GM13976 (cell line): ENCODE results near the gene TRIM52.

Source experiments
- DNase-seq: peaks from one replicate; pipeline ENCODE4 v3.0.0; 2012; ENCODE audit warnings: low spot score
- in situ Hi-C: fragments of 300-500 bp; cut with MboI; formaldehyde crosslinking; loops from one replicate; pipeline ENCODE4 v1.12.0; 2022; ENCODE audit warnings: low sequenced_read_pairs, mixed read lengths, inconsistent platforms; ENCODE audit not compliant: unreplicated experiment
- TF ChIP-seq, protein P1 (sequence below): IDR thresholded peaks from 2 replicates; pipeline ENCODE4 v1.5.1; 2012; ENCODE audit warnings: borderline replicate concordance, mild to moderate bottlenecking; ENCODE audit not compliant: insufficient read depth; ENCODE audit errors: extremely low read depth, missing control alignments, control extremely low read depth

TRIM52 gene

DNA sequence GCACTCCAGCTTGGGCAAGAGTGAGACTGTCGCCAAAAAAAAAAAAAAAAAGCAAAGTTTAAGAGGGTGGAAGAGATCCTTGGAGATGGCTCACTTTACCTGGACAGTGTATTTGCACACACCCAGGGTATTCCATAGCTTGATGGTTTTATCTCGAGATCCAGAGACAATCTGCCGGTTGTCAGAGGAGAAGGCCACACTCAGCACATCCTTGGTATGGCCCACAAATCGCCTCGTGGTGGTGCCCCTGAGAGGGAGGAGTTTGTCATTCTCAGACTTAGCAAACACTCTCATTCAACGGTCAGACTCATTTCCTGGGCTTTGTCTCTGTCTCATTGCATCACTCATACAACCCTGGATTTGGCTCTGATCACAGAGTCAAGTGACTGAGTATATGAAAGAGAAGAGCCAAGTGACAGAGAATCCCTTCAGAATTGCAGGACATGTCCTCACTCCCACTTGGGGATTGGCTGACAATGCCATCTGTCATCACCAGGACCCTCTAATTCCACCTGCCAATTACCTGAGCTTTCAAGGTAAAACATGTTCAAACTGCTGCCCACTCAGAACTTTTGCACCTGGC is 19.5 kb downstream of the TRIM52 start:
- peak; percentile 41 for DNase-seq
- TF ChIP-seq, protein P1, sequence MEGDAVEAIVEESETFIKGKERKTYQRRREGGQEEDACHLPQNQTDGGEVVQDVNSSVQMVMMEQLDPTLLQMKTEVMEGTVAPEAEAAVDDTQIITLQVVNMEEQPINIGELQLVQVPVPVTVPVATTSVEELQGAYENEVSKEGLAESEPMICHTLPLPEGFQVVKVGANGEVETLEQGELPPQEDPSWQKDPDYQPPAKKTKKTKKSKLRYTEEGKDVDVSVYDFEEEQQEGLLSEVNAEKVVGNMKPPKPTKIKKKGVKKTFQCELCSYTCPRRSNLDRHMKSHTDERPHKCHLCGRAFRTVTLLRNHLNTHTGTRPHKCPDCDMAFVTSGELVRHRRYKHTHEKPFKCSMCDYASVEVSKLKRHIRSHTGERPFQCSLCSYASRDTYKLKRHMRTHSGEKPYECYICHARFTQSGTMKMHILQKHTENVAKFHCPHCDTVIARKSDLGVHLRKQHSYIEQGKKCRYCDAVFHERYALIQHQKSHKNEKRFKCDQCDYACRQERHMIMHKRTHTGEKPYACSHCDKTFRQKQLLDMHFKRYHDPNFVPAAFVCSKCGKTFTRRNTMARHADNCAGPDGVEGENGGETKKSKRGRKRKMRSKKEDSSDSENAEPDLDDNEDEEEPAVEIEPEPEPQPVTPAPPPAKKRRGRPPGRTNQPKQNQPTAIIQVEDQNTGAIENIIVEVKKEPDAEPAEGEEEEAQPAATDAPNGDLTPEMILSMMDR, result no peak
- in situ Hi-C loops, result no loop called here

DNA sequence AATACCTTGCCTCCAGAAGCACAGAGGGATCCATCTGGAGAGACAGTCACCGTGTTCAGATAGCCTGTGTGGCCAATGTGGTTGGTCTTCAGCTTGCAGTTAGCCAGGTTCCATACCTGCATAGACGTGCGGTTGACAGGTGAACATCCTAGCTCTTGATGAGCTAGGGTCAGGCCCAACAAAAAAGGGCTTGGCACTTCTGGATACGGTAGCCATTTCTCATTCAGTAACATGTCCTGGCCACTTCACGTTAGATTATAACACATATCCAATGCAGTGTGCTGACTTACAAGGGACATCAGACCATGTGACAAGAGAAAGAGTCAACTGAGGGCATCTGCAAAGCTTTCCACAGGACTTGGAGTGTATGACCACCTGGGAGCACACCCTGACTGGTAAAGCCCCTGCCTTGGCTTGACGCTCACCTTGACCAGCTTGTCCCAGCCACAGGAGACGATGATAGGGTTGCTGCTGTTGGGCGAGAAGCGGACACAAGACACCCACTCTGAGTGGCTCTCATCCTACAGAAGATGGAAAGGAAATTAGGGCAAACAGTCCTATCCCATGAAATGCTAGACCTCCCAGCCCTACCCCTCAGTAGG is 21.8 kb downstream of the TRIM52 start:
- no peak for DNase-seq
- in situ Hi-C loops, result no loop called here
- TF ChIP-seq, protein P1, result no peak

DNA sequence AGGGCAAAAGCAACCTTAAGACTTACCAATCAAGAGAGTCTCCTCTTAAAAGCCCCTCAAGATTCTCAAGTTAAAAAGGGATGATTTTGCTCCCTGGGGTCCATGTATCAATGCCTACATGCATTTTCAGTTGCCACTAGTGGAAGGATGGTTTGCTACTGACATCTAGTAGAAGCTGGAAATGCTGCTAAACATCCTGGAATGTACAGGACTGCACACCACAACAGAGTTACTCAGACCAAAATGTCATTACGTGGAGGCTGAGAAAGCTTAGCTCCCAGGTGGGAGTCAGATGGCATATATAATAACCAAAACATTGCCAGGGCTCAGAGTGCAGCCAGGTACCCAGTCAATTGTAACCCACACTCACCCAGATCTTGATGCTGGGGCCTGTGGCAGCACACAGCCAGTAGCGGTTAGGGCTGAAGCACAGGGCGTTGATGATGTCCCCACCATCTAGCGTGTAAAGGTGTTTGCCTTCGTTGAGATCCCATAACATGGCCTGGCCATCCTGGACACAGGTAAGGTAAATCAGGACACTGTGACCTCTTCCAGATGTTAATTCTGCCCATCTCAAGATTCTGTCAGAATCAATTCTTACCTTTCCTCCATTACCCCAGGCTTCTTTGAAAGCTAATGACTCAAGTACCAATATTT is 23.1 kb downstream of the TRIM52 start:
- no peak for DNase-seq
- TF ChIP-seq, protein P1, result no peak
- in situ Hi-C loops, result no loop called here

DNA sequence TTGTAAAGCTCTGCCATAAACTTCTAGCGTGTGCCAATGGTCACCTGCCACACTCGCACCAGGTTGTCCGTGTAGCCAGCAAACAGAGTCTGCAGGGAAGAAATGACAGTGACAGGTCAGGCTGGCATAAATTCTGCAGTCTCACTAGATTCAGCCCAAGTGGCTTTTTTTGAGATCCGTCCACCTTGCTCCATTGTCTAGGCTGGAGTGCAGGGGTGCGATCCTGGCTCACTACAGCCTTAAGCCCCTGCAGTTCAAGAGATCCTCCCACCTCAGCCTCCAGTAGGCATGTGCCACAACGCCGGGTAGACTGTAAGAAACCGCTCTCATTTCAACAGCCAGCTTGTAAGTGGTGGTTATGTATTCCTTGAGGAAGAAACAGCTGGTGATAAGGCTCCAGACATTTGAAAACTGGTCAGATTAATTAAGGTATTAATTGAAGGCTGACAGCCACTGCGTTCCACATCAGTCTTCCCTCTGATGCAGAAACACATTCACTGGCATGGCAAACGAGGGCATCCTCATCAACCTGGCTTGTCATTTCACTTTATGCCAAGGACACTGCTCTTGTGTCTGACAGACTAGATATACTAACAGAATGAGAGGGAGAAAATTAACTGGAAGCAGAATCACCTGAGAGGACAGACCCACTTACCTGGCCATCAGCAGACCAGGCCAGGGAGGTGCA is 23.8 kb downstream of the TRIM52 start:
- TF ChIP-seq, protein P1, result no peak
- in situ Hi-C loops, result no loop called here

DNA sequence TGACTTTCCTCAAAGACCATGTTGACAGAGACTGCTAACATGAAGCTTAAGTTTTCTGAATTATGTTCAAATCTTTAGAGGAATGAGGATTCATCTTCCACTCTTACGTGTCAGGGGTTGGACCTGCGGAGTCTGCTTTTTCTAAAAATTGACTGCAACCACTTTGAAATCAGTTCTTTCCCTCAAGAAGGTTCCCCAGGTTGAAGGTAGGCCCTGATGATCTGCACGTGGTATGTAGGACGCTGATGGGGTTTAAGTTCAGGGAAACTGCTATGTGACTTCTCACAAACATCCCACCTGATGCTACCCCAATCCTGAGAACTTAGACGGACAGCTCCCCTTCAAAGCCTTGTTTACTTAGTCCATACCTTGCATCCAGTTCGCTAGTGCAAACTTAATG is 24.5 kb downstream of the TRIM52 start:
- TF ChIP-seq, protein P1, result no peak

More for the DNA sequence above, 23.8 kb downstream of the TRIM52 start:
- DNase-seq, result no peak

DNA sequence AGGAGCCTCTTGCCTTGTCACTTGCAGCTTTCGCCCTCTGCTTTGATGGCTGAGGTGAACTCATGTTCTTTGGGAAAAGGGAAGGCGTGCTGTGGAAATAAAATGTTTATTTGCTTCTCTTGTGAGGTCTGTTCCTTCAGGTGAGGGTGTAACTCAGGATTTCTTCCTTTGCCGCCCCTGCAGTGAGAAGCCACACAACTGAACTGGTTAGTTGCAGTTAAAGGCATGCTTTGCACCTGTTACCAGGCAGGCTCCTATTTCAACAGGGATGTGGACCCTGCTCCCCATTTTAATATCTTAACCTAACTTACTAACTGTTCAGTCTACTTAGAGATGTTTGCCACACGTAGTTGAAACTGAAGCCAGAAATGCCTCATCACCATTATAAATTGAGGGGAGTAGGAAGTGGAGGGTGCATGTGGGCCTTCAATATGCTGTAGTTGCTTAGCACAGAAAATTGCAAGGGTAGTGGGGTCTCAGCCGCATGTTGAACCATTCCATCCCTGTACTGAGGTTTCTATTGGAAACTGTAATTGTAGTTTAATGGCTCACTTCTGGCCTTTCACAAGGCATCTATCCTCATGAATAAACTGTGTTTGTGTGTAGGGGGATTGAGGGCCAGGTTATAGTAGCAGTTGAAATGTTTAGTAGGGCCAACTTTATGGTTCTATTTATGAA is 25.1 kb downstream of the TRIM52 start:
- DNase-seq, result no peak
- in situ Hi-C loops, result no loop called here
- TF ChIP-seq, protein P1, result no peak

More for the DNA sequence above, 24.5 kb downstream of the TRIM52 start:
- DNase-seq, result no peak
- in situ Hi-C loops, result no loop called here
